HG03558 (cell line): Measurements from ENCODE around the gene DGKI.

Experiments used
- ATAC-seq: cut with Tn5 transposase; IDR thresholded peaks from one replicate; pipeline ENCODE4 v1.9.1; 2021; ENCODE audit warnings: moderate number of reproducible peaks; ENCODE audit not compliant: unreplicated experiment; ENCODE audit errors: extremely low read depth

The DGKI gene

GRCh38 chr7:137670222-137671064 lies 176.3 kb downstream of the DGKI start:
- no peak for ATAC-seq

GRCh38 chr7:137669706-137670105 lies 177.1 kb downstream of the DGKI start:
- ATAC-seq = no peak

GRCh38 chr7:137668404-137668803 lies 178.4 kb downstream of the DGKI start:
- no peak for ATAC-seq

- ATAC-seq = no peak
Measured at GRCh38 chr7:137667633-137668387, 179.0 kb downstream of the DGKI start.

- ATAC-seq = no peak
Measured at GRCh38 chr7:137664846-137665245, 181.9 kb downstream of the DGKI start.

- no peak for ATAC-seq
Measured at GRCh38 chr7:137661634-137662033, 185.1 kb downstream of the DGKI start.

- no peak for ATAC-seq
Measured at GRCh38 chr7:137658190-137658900, 188.4 kb downstream of the DGKI start.

GRCh38 chr7:137657476-137658189 lies 189.1 kb downstream of the DGKI start:
- no peak for ATAC-seq

- no peak for ATAC-seq
Measured at GRCh38 chr7:137656850-137657232, 189.9 kb downstream of the DGKI start.

- no peak for ATAC-seq
Measured at GRCh38 chr7:137656227-137656849, 190.4 kb downstream of the DGKI start.

- no peak for ATAC-seq
Measured at GRCh38 chr7:137655804-137656203, 191.0 kb downstream of the DGKI start.

GRCh38 chr7:137652721-137653120 lies 194.1 kb downstream of the DGKI start:
- no peak for ATAC-seq

GRCh38 chr7:137647905-137648565 lies 198.7 kb downstream of the DGKI start:
- no peak for ATAC-seq

GRCh38 chr7:137642472-137642871 lies 204.3 kb downstream of the DGKI start:
- ATAC-seq = no peak

GRCh38 chr7:137642031-137642430 lies 204.7 kb downstream of the DGKI start:
- no peak for ATAC-seq

- ATAC-seq = no peak
Measured at GRCh38 chr7:137636376-137636775, 210.4 kb downstream of the DGKI start.

- no peak for ATAC-seq
Measured at GRCh38 chr7:137635874-137636273, 210.9 kb downstream of the DGKI start.

- no peak for ATAC-seq
Measured at GRCh38 chr7:137635132-137635531, 211.6 kb downstream of the DGKI start.

- no peak for ATAC-seq
Measured at GRCh38 chr7:137634356-137634755, 212.4 kb downstream of the DGKI start.
